ENCODE results near the gene PXN.

- no peak for TF ChIP-seq CTCF (IDR thresholded peaks at IDR 0.05; ENCODE audit: insufficient read depth, low read length)
- no peak for TF ChIP-seq POLR2AphosphoS5 (IDR thresholded peaks at IDR 0.05; ENCODE audit: low read depth)
- TF ChIP-seq REST (IDR thresholded peaks at IDR 0.05; ENCODE audit: insufficient replicate concordance, low read depth): no peak
- TF ChIP-seq GABPA (IDR thresholded peaks at IDR 0.05; ENCODE audit: low read depth): no peak
Measured at GRCh38 chr12:120172053-120172452, 93.5 kb downstream of the PXN start.
